PC-3 (cell line): Measurements from ENCODE around the gene CDK14.

Experiments used
- CTCF ChIP-seq: fragments of 300-600 bp; sonication (generic); conservative IDR thresholded peaks from 2 replicates; pipeline ENCODE4 v1.5.1; 2017; ENCODE audit warnings: antibody characterized with exemption, low read depth, mild to moderate bottlenecking, low read length
- EZH2 ChIP-seq: fragments of 300-600 bp; sonication (generic); IDR thresholded peaks from one replicate; pipeline ENCODE4 v1.6.1; 2017; ENCODE audit warnings: antibody characterized with exemption, mild to moderate bottlenecking, low read length; ENCODE audit not compliant: unreplicated experiment
- EZH2phosphoT487 ChIP-seq: fragments of 300-600 bp; sonication (generic); IDR thresholded peaks from 2 replicates; pipeline ENCODE4 v1.6.1; 2018; ENCODE audit warnings: mild to moderate bottlenecking, antibody characterized with exemption, low read length, borderline replicate concordance

- TF ChIP-seq CTCF (no peak), EZH2 (no peak), EZH2phosphoT487 (no peak)
Measured at GRCh38 chr7:90611115-90611514, 15.0 kb downstream of the CDK14 start.
